ENCODE data around the gene FOXP4.
A peak's percentile ranks its signal among the peaks of the same experiment; 100 is the strongest.

Gene FOXP4

GRCh38 chr6:41545703-41546474 is at the start of gene FOXP4:
Gene FOXP4, plus strand, starts transcription at chr6:41546381. Its CDS starts 19,380 bp downstream, at chr6:41565761.
- TF ChIP-seq, protein P1, sequence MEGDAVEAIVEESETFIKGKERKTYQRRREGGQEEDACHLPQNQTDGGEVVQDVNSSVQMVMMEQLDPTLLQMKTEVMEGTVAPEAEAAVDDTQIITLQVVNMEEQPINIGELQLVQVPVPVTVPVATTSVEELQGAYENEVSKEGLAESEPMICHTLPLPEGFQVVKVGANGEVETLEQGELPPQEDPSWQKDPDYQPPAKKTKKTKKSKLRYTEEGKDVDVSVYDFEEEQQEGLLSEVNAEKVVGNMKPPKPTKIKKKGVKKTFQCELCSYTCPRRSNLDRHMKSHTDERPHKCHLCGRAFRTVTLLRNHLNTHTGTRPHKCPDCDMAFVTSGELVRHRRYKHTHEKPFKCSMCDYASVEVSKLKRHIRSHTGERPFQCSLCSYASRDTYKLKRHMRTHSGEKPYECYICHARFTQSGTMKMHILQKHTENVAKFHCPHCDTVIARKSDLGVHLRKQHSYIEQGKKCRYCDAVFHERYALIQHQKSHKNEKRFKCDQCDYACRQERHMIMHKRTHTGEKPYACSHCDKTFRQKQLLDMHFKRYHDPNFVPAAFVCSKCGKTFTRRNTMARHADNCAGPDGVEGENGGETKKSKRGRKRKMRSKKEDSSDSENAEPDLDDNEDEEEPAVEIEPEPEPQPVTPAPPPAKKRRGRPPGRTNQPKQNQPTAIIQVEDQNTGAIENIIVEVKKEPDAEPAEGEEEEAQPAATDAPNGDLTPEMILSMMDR (IDR thresholded peaks at IDR 0.05; ENCODE audit: poor library complexity, severe bottlenecking) = no peak
- Histone ChIP-seq H3K4me1 (ENCODE audit: insufficient read depth, poor library complexity, severe bottlenecking) (no peaks in the 10 kb centered on the region), H3K27me3 (ENCODE audit: insufficient read depth, poor library complexity, severe bottlenecking) (no peaks in the 10 kb centered on the region), H3K27ac (ENCODE audit: poor library complexity, severe bottlenecking) (peak within 1 kb of the TSS; percentile 57), H3K4me3 (ENCODE audit: severe bottlenecking) (peak within 1 kb of the TSS; percentile 99), H3K9me3 (ENCODE audit: severe bottlenecking) (no peaks in the 10 kb centered on the region), H3K36me3 (ENCODE audit: low read depth) (no peaks in the 10 kb centered on the region)
- ATAC-seq (ENCODE audit: low read depth) = peak; percentile 83
- peak; percentile 89 for DNase-seq (ENCODE audit: low spot score)

GRCh38 chr6:41497573-41497972 is 48.6 kb upstream of the FOXP4 start:
- no peaks in the 10 kb centered on the region for H3K9me3 ChIP-seq (ENCODE audit: severe bottlenecking)
- no peak overlapping the region for H3K4me3 ChIP-seq (ENCODE audit: severe bottlenecking)
- H3K4me1 ChIP-seq (ENCODE audit: insufficient read depth, poor library complexity, severe bottlenecking) = no peaks in the 10 kb centered on the region
- ATAC-seq (ENCODE audit: low read depth) = no peak
- no peaks in the 10 kb centered on the region for H3K27me3 ChIP-seq (ENCODE audit: insufficient read depth, poor library complexity, severe bottlenecking)
- TF ChIP-seq, protein P1 (IDR thresholded peaks at IDR 0.05; ENCODE audit: poor library complexity, severe bottlenecking) = no peak
- DNase-seq (ENCODE audit: low spot score) = no peak
- H3K36me3 ChIP-seq (ENCODE audit: low read depth) = no peaks in the 10 kb centered on the region
- no peak overlapping the region for H3K27ac ChIP-seq (ENCODE audit: poor library complexity, severe bottlenecking)

- H3K4me3 ChIP-seq (ENCODE audit: severe bottlenecking) = no peak overlapping the region
- ATAC-seq (ENCODE audit: low read depth) = no peak
- H3K27me3 ChIP-seq (ENCODE audit: insufficient read depth, poor library complexity, severe bottlenecking) = no peaks in the 10 kb centered on the region
- DNase-seq (ENCODE audit: low spot score) = no peak
- no peaks in the 10 kb centered on the region for H3K9me3 ChIP-seq (ENCODE audit: severe bottlenecking)
- no peak overlapping the region for H3K27ac ChIP-seq (ENCODE audit: poor library complexity, severe bottlenecking)
- no peaks in the 10 kb centered on the region for H3K36me3 ChIP-seq (ENCODE audit: low read depth)
- TF ChIP-seq, protein P1 (IDR thresholded peaks at IDR 0.05; ENCODE audit: poor library complexity, severe bottlenecking) = no peak
- H3K4me1 ChIP-seq (ENCODE audit: insufficient read depth, poor library complexity, severe bottlenecking) = no peaks in the 10 kb centered on the region
Measured at GRCh38 chr6:41497994-41498393, 48.2 kb upstream of the FOXP4 start.

DNA sequence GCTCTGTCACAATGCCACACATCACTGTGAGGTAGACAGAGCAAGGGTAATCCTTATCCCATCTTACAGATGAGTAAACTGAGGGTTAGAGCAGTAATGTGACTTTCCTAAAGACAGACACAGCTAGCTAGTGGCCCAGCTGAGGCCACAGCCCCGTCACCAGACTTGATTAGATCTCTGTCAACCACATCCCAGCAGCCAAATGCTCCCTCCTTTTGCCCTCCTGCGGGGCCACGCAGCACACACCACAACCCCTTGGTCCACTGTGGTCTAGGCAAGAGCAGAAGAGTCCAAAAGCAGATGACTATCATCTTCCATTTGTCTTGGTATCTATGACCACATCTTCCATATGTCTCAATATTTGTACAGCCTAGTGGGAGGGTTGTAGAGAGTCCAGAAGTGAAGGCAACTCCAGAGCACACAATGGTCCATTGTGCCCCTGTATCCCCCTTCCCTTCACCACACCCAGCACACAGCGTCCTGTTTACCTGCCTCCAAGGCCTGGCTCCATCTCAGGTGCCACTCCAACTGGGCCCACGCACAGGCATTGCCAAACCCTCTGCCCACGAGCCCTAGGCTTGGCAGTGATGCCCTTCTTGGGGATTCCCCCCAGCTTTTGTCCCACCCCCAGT is 47.1 kb upstream of the FOXP4 start:
- Histone ChIP-seq H3K4me1 (ENCODE audit: insufficient read depth, poor library complexity, severe bottlenecking) (no peaks in the 10 kb centered on the region), H3K27me3 (ENCODE audit: insufficient read depth, poor library complexity, severe bottlenecking) (peaks cover under 1% of the 10 kb centered on the region), H3K36me3 (ENCODE audit: low read depth) (no peaks in the 10 kb centered on the region), H3K9me3 (ENCODE audit: severe bottlenecking) (no peaks in the 10 kb centered on the region), H3K27ac (ENCODE audit: poor library complexity, severe bottlenecking) (no peak overlapping the region), H3K4me3 (ENCODE audit: severe bottlenecking) (no peak overlapping the region)
- peak; percentile 21; the same call in 1 of the 3 replicates for ATAC-seq (ENCODE audit: low read depth)
- no peak for DNase-seq (ENCODE audit: low spot score)
- TF ChIP-seq, protein P1 (IDR thresholded peaks at IDR 0.05; ENCODE audit: poor library complexity, severe bottlenecking) = no peak

DNA sequence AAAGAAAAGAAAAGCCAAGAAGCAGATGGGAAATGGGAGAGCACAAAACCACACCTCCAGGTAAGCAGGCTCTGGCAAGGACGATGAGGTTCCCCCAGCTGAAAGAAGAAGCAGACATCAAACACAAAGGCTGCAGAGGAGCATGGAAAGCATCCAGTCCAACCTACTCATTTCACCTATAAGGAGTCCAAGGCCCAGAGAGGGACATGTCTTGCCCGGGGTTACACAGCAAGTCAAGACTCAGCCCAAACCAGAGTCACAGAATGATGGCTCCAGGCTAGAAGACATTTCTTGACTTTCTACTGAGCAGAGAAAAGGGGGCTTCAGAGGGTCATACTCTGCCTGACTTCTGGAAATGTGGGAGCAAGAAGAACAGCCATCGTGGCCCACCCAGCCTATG is 45.6 kb upstream of the FOXP4 start:
- no peak for DNase-seq (ENCODE audit: low spot score)
- Histone ChIP-seq H3K9me3 (ENCODE audit: severe bottlenecking) (no peaks in the 10 kb centered on the region), H3K27ac (ENCODE audit: poor library complexity, severe bottlenecking) (no peak overlapping the region), H3K4me3 (ENCODE audit: severe bottlenecking) (no peak overlapping the region), H3K36me3 (ENCODE audit: low read depth) (no peaks in the 10 kb centered on the region), H3K4me1 (ENCODE audit: insufficient read depth, poor library complexity, severe bottlenecking) (peaks cover 3% of the 10 kb centered on the region), H3K27me3 (ENCODE audit: insufficient read depth, poor library complexity, severe bottlenecking) (peaks cover 14% of the 10 kb centered on the region)
- no peak for ATAC-seq (ENCODE audit: low read depth)
- TF ChIP-seq, protein P1 (IDR thresholded peaks at IDR 0.05; ENCODE audit: poor library complexity, severe bottlenecking) = no peak

All from RWPE2 (cell line).